ENCODE data around the gene PCDHB6. TPM values are rescaled to one million over a fixed set of nuclear protein-coding genes. Genes with fewer than 3 reads are reported as not detected.
A peak's percentile ranks its signal among the peaks of the same experiment; 100 is the strongest.
"Not testable (repeated sequence)": the region's sequence is repeated elsewhere in the genome, so short reads cannot be mapped to it uniquely, and the experiment has no call there.

Gene PCDHB6
- total and polyA plus RNA-seq, 12 donors = 0.16 to 0.68 (median 0.44) TPM

GRCh38 chr5:141105350-141105749 lies 44.5 kb upstream of the PCDHB6 start:
- H3K27ac ChIP-seq = no peak overlapping the region
- WGBS, 2 donors = 62 to 76% methylated on average over 2 of the region's 2 CpGs
- H3K4me3 ChIP-seq = no peak overlapping the region
- DNase-seq = no peak
- ATAC-seq = no peak
- intact Hi-C loops (cut with DNase I) = no loop called here
- H3K36me3 ChIP-seq = no peaks in the 10 kb centered on the region
- H3K4me1 ChIP-seq = no peaks in the 10 kb centered on the region
- TF ChIP-seq CTCF (IDR thresholded peaks at IDR 0.05) = no peak
- peaks cover 0 to 30% (median 7%) of the 10 kb centered on the region in 7 donors for H3K27me3 ChIP-seq
- H3K9me3 ChIP-seq = peaks cover 0 to 72% (median 14%) of the 10 kb centered on the region in 11 donors

DNA sequence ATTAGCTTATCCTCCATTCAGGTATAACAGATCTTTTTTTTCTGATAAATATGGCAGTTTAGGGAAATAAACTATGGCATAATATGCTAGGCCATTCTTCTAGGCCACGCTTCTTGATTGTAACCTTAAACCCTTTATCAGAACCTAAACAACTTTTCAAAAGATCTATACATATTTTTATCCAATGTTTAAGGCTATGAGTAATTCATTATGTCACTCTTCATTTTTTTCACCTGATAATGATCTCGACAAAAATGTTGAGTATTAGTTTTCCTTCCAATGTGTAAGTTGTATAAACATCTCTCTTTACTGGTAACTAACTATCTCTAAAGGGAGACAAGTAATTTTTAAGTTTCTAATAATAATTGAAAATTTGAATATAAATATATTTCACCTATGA lies 30.6 kb upstream of the PCDHB6 start:
- no peak for ATAC-seq
- Histone ChIP-seq H3K4me1 (no peaks in the 10 kb centered on the region), H3K9me3 (peaks cover 0 to 78% (median 14%) of the 10 kb centered on the region in 11 donors), H3K36me3 (no peaks in the 10 kb centered on the region), H3K4me3 (no peak overlapping the region), H3K27me3 (peaks cover 0 to 25% (median 18%) of the 10 kb centered on the region in 7 donors), H3K27ac (no peak overlapping the region)
- intact Hi-C loops (cut with DNase I) = no loop called here
- DNase-seq = no peak
- WGBS, 2 donors = 27 to 42% methylated on average over 2 of the region's 2 CpGs
- no peak for TF ChIP-seq CTCF (IDR thresholded peaks at IDR 0.05)

DNA sequence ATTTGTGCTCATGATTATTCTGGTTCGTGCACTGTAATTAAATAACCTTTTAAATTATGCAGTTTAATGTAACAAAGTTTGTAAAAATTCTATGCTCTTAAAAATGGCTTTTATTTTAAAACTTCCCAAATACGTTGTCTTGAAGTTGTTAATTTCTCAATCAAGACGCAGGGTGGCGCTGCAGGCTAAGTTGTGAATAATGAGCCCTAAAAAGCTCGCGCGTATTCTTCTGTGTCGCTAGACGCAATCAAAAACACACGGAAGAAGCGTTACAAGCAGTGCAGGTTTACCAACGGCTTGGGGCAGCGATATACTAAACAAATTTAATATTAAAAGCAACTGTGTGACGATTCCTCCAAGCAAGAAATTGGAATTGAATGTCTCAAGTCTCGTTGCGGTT lies 28.3 kb upstream of the PCDHB6 start, which contains the start of gene PCDHB4:
Gene PCDHB4 (plus strand): TSS at position 256 of the 400 bp plus-strand sequence. CDS start 181 bp downstream, outside the sequence.
- Histone ChIP-seq H3K4me1 (no peaks in the 10 kb centered on the region), H3K27me3 (peaks cover 0 to 37% (median 19%) of the 10 kb centered on the region in 7 donors), H3K36me3 (no peaks in the 10 kb centered on the region), H3K9me3 (peaks cover 0 to 74% (median 10%) of the 10 kb centered on the region in 11 donors), H3K27ac (peak within 1 kb of the TSS in 3 of 10 donors; percentile 3 to 55 (median 35)), H3K4me3 (peak within 1 kb of the TSS; percentile 4 to 59 (median 35))
- intact Hi-C loops (cut with DNase I) = loop anchor here in 1 of 10 donors (10.0 kb wide), 1 partner anchor 443 kb away; no protein-coding TSS in a partner anchor
- peak in 1 of 8 donors; percentile 51 for ATAC-seq
- DNase-seq = peak in 1 of 2 donors; percentile 45
- 14 to 15% methylated on average over 16 of the region's 16 CpGs for WGBS, 2 donors
- peak in 8 of 9 donors; percentile 20 to 60 (median 43) for TF ChIP-seq CTCF (IDR thresholded peaks at IDR 0.05)

DNA sequence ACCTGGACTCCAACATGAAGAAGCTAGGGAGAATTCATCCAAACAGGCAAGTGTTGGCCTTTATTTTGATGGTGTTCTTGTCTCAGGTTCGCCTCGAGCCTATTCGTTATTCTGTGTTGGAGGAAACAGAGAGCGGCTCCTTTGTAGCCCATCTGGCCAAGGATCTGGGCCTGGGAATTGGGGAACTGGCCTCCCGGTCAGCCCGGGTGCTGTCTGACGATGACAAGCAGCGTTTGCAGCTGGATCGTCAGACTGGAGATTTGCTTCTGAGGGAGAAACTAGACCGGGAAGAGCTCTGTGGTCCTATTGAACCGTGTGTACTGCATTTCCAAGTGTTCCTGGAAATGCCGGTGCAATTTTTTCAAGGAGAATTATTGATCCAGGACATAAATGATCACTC lies 27.9 kb upstream of the PCDHB6 start:
- Histone ChIP-seq H3K4me1 (no peaks in the 10 kb centered on the region), H3K27me3 (peaks cover 0 to 41% (median 19%) of the 10 kb centered on the region in 7 donors), H3K36me3 (no peaks in the 10 kb centered on the region), H3K9me3 (peaks cover 0 to 74% (median 7%) of the 10 kb centered on the region in 11 donors), H3K27ac (peak overlapping the region in 3 of 10 donors; percentile 3 to 55 (median 35)), H3K4me3 (peak overlapping the region; percentile 4 to 59 (median 35))
- WGBS, 2 donors = 31% methylated on average over 12 of the region's 12 CpGs
- TF ChIP-seq CTCF (IDR thresholded peaks at IDR 0.05) = no peak
- intact Hi-C loops (cut with DNase I) = loop anchor here in 1 of 10 donors (10.0 kb wide), 1 partner anchor 443 kb away; no protein-coding TSS in a partner anchor
- peak in 2 of 8 donors; percentile 44 to 49 for ATAC-seq
- no peak for DNase-seq

DNA sequence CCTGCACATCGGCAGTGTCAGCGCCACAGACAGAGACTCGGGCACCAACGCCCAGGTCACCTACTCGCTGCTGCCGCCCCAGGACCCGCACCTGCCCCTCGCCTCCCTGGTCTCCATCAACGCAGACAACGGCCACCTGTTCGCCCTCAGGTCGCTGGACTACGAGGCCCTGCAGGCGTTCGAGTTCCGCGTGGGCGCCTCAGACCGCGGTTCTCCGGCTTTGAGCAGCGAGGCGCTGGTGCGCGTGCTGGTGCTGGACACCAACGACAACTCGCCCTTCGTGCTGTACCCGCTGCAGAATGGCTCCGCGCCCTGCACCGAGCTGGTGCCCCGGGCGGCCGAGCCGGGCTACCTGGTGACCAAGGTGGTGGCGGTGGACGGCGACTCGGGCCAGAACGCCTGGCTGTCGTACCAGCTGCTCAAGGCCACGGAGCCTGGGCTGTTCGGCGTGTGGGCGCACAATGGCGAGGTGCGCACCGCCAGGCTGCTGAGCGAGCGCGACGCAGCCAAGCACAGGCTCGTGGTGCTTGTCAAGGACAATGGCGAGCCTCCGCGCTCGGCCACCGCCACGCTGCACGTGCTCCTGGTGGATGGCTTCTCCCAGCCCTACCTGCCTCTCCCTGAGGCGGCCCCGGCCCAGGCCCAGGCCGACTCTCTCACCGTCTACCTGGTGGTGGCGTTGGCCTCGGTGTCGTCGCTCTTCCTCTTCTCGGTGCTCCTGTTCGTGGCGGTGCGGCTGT lies 26.3 kb upstream of the PCDHB6 start:
- 27 to 29% methylated on average over 43 to 62 of the region's 73 CpGs for WGBS, 2 donors
- not testable (repeated sequence) for H3K4me1 ChIP-seq, DNase-seq, H3K27ac ChIP-seq, H3K4me3 ChIP-seq, H3K36me3 ChIP-seq, ATAC-seq
- peaks cover 0 to 42% (median 19%) of the 10 kb centered on the region in 7 donors for H3K27me3 ChIP-seq
- intact Hi-C loops (cut with DNase I) = loop anchor here in 1 of 10 donors (10.0 kb wide), 1 partner anchor 441 kb away; no protein-coding TSS in a partner anchor
- H3K9me3 ChIP-seq = peaks cover 0 to 75% (median 6%) of the 10 kb centered on the region in 11 donors
